SK-N-MC (cell line): Measurements from ENCODE around the gene PNN.
"Not testable (repeated sequence)": the region's sequence is repeated elsewhere in the genome, so short reads cannot be mapped to it uniquely, and the experiment has no call there.

ENCODE experiments used
- DNase-seq: peaks from one replicate; pipeline ENCODE4 v3.0.0-alpha.2; 2011; ENCODE audit warnings: low read depth, low spot score
- H3K27ac ChIP-seq: fragments of 200-600 bp; sonication (generic); 2 replicates; pipeline ENCODE4 v1.5.1; 2016; ENCODE audit warnings: mixed run types
- H3K36me3 ChIP-seq: fragments of 200-600 bp; sonication (generic); 2 replicates; pipeline ENCODE4 v1.6.1; 2017; ENCODE audit warnings: antibody characterized with exemption, low read length, mixed read lengths; ENCODE audit not compliant: insufficient read depth
- H3K4me3 ChIP-seq: fragments of 200-600 bp; sonication (generic); 2 replicates; pipeline ENCODE4 v1.5.1; 2016
- H3K9ac ChIP-seq: fragments of 200-600 bp; sonication (generic); 2 replicates; pipeline ENCODE4 v1.8.0; 2017; ENCODE audit warnings: mixed run types, mixed read lengths; ENCODE audit not compliant: insufficient read length
- H3K9me3 ChIP-seq: fragments of 200-600 bp; sonication (generic); 2 replicates; pipeline ENCODE4 v1.6.1; 2017; ENCODE audit warnings: low read depth, mild to moderate bottlenecking, antibody characterized with exemption, low read length, moderate library complexity, mixed read lengths
- EZH2 ChIP-seq: fragments of 200-600 bp; sonication (generic); IDR thresholded peaks from one replicate; pipeline ENCODE4 v1.6.1; 2017; ENCODE audit warnings: antibody characterized with exemption
- FOXP2 ChIP-seq: optimal IDR thresholded peaks from 2 replicates; pipeline ENCODE3; 2011; ENCODE audit warnings: mild to moderate bottlenecking, moderate library complexity; ENCODE audit not compliant: insufficient read depth; ENCODE audit errors: extremely low read length, control extremely low read depth
- POLR2AphosphoS5 ChIP-seq: IDR thresholded peaks from 2 replicates; pipeline ENCODE4 v1.6.1; 2012; ENCODE audit warnings: mild to moderate bottlenecking, low read depth, low read length, borderline replicate concordance

Gene PNN

DNA sequence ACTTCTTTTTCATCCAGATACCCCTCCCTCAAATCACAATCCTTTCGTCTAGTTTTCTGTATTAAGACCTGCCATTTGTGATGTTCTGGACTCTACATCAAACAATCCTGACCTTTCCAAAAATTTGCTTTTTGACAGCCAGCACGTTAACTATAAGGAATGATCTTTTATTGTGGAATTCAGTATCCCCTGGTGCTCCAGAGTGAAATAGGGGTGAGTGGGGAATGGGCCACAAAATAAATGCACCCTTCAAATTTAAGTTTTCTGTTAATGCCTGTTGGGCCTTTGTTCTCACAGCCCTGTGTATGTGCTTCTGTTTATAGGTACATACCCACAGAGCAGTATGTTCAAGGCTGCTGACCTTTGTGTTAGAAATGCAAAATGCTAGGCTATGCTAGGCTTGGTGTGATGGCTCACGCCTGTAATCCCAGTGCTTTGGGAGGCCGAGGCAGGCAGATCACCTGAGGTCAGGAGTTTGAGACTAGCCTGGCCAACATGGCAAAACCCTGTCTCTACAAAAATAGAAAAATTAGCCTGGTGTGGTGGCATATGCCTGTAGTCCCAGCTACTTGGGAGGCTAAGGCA lies 12.0 kb downstream of the PNN start:
- no peak for TF ChIP-seq EZH2
- no peak for TF ChIP-seq FOXP2
- no peak for TF ChIP-seq POLR2AphosphoS5
- no peak overlapping the region for H3K9ac ChIP-seq
- H3K4me3 ChIP-seq, result no peak overlapping the region
- peaks cover 38% of the 10 kb centered on the region for H3K36me3 ChIP-seq
- no peaks in the 10 kb centered on the region for H3K9me3 ChIP-seq
- DNase-seq, result no peak
- H3K27ac ChIP-seq, result peak overlapping the region; percentile 69

DNA sequence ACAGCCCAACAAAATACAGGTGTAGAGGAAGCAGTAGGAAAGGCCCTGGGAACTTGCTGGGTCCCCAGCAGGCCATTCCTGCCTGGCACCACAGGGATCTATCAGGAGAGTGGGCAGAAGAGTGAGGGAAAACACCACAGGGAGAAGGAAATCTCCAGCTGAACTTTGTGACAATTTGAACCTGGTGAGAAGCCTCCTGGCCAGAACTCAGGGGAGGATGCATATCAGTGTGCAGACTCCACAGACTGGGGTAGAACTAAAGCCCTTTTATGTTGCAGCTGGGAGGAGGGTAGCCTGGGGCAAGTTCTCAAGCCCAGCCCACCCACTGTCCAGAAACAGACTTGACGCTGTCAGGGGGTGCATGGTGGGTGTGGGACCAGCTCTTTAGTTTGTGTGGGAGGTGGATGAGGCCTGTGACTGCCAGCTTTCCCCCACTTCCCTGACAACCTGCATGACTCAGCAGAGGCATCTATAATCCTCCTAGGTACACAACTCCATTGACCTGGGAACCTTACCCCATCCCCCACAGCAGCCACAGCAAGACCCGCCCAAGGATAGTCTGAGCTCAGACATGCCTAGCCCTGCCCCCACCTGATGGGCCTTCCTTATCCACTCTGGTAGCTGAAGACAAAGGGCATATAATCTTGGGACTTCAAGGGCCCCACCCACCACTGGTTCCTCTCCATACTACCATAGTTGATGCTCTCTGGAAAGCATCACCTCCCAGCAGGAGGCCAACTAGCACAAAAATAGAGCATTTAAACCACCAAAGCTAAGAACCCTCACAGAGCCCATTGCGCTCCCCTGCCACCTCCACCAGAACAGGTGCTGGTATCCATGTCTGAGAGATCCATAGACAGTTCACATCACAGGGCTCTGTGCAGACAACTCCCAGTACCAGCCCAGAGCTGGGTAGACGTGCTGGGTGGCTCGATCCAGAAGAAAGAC lies 28.9 kb downstream of the PNN start:
- no peak for DNase-seq
- Histone ChIP-seq H3K9ac (no peak overlapping the region), H3K27ac (no peak overlapping the region), H3K4me3 (no peak overlapping the region), H3K36me3 (no peaks in the 10 kb centered on the region), H3K9me3 (no peaks in the 10 kb centered on the region)
- TF ChIP-seq POLR2AphosphoS5, result no peak
- TF ChIP-seq FOXP2, result no peak
- no peak for TF ChIP-seq EZH2

- H3K9ac ChIP-seq, DNase-seq, H3K36me3 ChIP-seq, H3K27ac ChIP-seq, H3K4me3 ChIP-seq, H3K9me3 ChIP-seq: not testable (repeated sequence)
Measured at GRCh38 chr14:39207430-39207829, 32.4 kb downstream of the PNN start.

DNA sequence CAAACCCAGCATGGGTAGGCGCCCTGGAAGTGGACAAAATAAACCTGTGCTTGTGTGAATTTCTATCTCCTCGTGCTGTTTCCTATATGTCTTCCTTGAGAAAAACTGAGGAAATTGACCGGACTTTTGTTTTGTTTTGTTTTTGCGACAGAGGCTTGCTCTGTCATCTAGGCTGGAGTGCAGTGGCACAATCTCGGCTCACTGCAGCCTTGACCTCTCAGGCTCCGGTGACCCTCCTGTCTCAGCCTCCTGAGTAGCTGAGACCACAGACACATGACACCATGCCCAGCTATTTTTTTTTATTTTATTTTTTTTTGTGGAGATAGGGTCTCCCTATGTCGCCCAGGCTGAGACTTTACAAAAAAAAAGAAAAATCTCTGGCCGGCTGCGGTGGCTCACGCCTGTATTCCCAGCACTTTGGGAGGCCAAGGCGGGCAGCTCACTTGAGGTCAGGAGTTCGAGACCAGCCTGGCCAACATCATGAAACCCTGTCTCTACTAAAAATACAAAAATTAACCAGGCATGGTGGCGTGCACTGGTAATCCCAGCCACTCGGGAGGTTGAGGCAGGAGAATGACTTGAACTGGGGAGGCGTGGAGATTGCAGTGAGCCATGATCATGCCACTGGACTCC lies 36.2 kb downstream of the PNN start:
- no peak for DNase-seq
- no peaks in the 10 kb centered on the region for H3K9me3 ChIP-seq
- TF ChIP-seq POLR2AphosphoS5 (no peak), EZH2 (no peak), FOXP2 (no peak)
- no peak overlapping the region for H3K4me3 ChIP-seq
- no peak overlapping the region for H3K27ac ChIP-seq
- no peak overlapping the region for H3K9ac ChIP-seq
- no peaks in the 10 kb centered on the region for H3K36me3 ChIP-seq

DNA sequence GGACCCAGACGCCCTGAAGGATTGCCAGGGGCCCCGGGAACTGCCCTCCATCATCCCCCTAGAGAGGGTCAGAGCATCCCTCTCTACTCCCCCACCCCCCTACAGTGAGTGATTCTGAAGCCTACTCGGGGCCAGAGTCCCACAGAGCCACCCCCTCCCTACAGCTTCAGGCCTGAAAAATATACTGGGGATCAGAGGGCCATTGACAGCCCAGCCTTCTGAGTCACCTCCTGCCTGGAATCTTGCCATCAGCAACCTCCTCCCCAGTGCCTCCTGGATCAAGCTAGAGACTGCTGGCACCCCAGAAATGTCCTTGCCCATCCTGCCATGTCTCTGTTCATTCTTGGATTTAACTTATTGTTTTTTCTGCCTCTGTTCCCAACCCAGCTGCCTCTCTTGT lies 37.0 kb downstream of the PNN start:
- no peak overlapping the region for H3K9ac ChIP-seq
- DNase-seq, result no peak

GRCh38 chr14:39212693-39213092 lies 37.6 kb downstream of the PNN start:
- no peak overlapping the region for H3K27ac ChIP-seq

More for the DNA sequence above, 37.0 kb downstream of the PNN start:
- Histone ChIP-seq H3K27ac (no peak overlapping the region), H3K9me3 (no peaks in the 10 kb centered on the region), H3K36me3 (no peaks in the 10 kb centered on the region), H3K4me3 (no peak overlapping the region)
- TF ChIP-seq EZH2, result no peak
- TF ChIP-seq POLR2AphosphoS5, result no peak
- no peak for TF ChIP-seq FOXP2

GRCh38 chr14:39217214-39217879 lies 42.3 kb downstream of the PNN start:
- H3K27ac ChIP-seq, result no peak overlapping the region
- no peak overlapping the region for H3K4me3 ChIP-seq
- no peak for TF ChIP-seq FOXP2
- no peak for TF ChIP-seq POLR2AphosphoS5
- TF ChIP-seq EZH2, result no peak
- no peaks in the 10 kb centered on the region for H3K9me3 ChIP-seq
- no peak for DNase-seq
- H3K9ac ChIP-seq, result no peak overlapping the region
- H3K36me3 ChIP-seq, result no peaks in the 10 kb centered on the region

More at GRCh38 chr14:39212693-39213092, 37.6 kb downstream of the PNN start:
- no peaks in the 10 kb centered on the region for H3K36me3 ChIP-seq
- no peak overlapping the region for H3K9ac ChIP-seq
- no peak for TF ChIP-seq POLR2AphosphoS5
- no peak for TF ChIP-seq EZH2
- no peak for TF ChIP-seq FOXP2
- DNase-seq, result no peak
- H3K9me3 ChIP-seq, result no peaks in the 10 kb centered on the region
- H3K4me3 ChIP-seq, result no peak overlapping the region

GRCh38 chr14:39218171-39218769 lies 43.2 kb downstream of the PNN start:
- TF ChIP-seq EZH2 (no peak), FOXP2 (no peak), POLR2AphosphoS5 (no peak)
- DNase-seq, result no peak
- Histone ChIP-seq H3K9me3 (no peaks in the 10 kb centered on the region), H3K36me3 (no peaks in the 10 kb centered on the region), H3K27ac (no peak overlapping the region), H3K4me3 (no peak overlapping the region), H3K9ac (no peak overlapping the region)
